WI38 (cell line): Measurements from ENCODE around the gene IGSF9B.

Source experiments
- H3K4me3 ChIP-seq: 2 replicates; pipeline ENCODE4 v1.5.1; 2011; ENCODE audit warnings: low read depth, mild to moderate bottlenecking, control low read depth, low read length
- CTCF ChIP-seq: IDR thresholded peaks from 2 replicates; pipeline ENCODE4 v1.5.1; 2012; ENCODE audit warnings: low read depth, mild to moderate bottlenecking, control low read depth, low read length

The IGSF9B gene

GRCh38 chr11:133930053-133930766 lies 26.6 kb downstream of the IGSF9B start:
- H3K4me3 ChIP-seq, result no peak overlapping the region
- TF ChIP-seq CTCF, result no peak

- H3K4me3 ChIP-seq, result no peak overlapping the region
- no peak for TF ChIP-seq CTCF
Observed at GRCh38 chr11:133929401-133930052, 27.2 kb downstream of the IGSF9B start.

- TF ChIP-seq CTCF, result no peak
- H3K4me3 ChIP-seq, result no peak overlapping the region
Observed at GRCh38 chr11:133928628-133929059, 28.1 kb downstream of the IGSF9B start.

- H3K4me3 ChIP-seq, result no peak overlapping the region
Observed at GRCh38 chr11:133927690-133928627, 28.8 kb downstream of the IGSF9B start.

GRCh38 chr11:133926466-133927246 lies 30.1 kb downstream of the IGSF9B start:
- TF ChIP-seq CTCF, result no peak
- no peak overlapping the region for H3K4me3 ChIP-seq

More at GRCh38 chr11:133927690-133928627, 28.8 kb downstream of the IGSF9B start:
- TF ChIP-seq CTCF, result peak; percentile 92

GRCh38 chr11:133925756-133926155 lies 31.0 kb downstream of the IGSF9B start:
- TF ChIP-seq CTCF, result no peak
- H3K4me3 ChIP-seq, result no peak overlapping the region
